ENCODE results near the gene PDE1A. TPM values are rescaled to one million over a fixed set of nuclear protein-coding genes. Genes with fewer than 3 reads are reported as not detected.

The PDE1A gene
- total and polyA plus RNA-seq, 2 donors (not counting 1 experiment from before 2014, with no cell fraction given): 0.07 TPM; not detected in 1

DNA sequence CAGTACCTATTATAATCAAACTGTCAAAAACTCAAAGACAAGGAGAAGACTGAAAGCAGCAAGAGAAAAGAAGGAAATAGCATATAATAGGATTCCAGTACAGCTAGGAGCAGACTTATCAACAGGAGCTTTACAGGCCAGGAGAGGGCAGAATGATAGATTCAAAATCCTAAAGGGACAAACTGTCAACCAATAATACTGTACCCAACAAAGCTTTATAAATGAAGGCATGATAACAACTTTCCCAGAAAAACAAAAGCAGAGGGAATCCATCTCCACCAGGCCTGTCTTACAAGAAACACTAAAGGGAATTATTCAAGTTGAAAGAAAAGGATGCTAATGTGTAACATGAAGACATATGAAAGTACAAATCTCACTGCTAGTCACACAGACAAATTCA lies 42.0 kb downstream of the PDE1A start:
- Histone ChIP-seq H3K27me3 (replicated peaks in 1 of 4; ENCODE audit: control extremely low read depth in 1 of 4, control insufficient read depth in 3 of 4, insufficient read depth in 4 of 4, low read length in 3 of 4) (no peaks in the 10 kb centered on the region), H3K9ac (ENCODE audit: low read length) (no peak overlapping the region), H3K36me3 (replicated peaks in 1 of 2; ENCODE audit: control extremely low read depth in 1 of 2, control insufficient read depth in 1 of 2, extremely low read depth in 1 of 2, insufficient read depth in 2 of 2, low read length in 1 of 2) (no peaks in the 10 kb centered on the region), H3K4me3 (ENCODE audit: control extremely low read depth in 1 of 5, extremely low read depth in 1 of 5, insufficient read depth in 1 of 5, low read depth in 2 of 5, low read length in 4 of 5) (no peak overlapping the region), H4K20me1 (ENCODE audit: control insufficient read depth, insufficient read depth, low read length, poor library complexity, severe bottlenecking) (no peaks in the 10 kb centered on the region), H2AFZ (ENCODE audit: insufficient read depth, low read depth, low read length, poor library complexity, severe bottlenecking) (no peak overlapping the region), H3K4me2 (replicated peaks; ENCODE audit: low read depth, low read length, poor library complexity, severe bottlenecking) (no peak overlapping the region), H3K27ac (ENCODE audit: low read length in 2 of 2) (no peak overlapping the region), H3K79me2 (ENCODE audit: control insufficient read depth, insufficient read depth, low read length) (no peaks in the 10 kb centered on the region), H3K9me3 (ENCODE audit: control extremely low read depth in 1 of 3, control insufficient read depth in 2 of 3, insufficient read depth in 1 of 3, low read length in 2 of 3) (peaks cover 0 to 18% (median 11%) of the 10 kb centered on the region in 3 donors), H3K4me1 (ENCODE audit: control insufficient read depth in 2 of 2, insufficient read depth in 2 of 2, low read length in 2 of 2) (no peaks in the 10 kb centered on the region)
- Mint-ChIP-seq H3K4me1 (no peaks in the 10 kb centered on the region), H3K27me3 (no peaks in the 10 kb centered on the region), H3K9me3 (ENCODE audit: insufficient read depth) (peaks cover 3% of the 10 kb centered on the region), H3K4me3 (no peak overlapping the region), H3K27ac (no peak overlapping the region)
- ATAC-seq (ENCODE audit: low read depth): no peak
- ChIA-PET POLR2A (no interaction called here), CTCF (no interaction called here)
- TF ChIP-seq, protein P1, sequence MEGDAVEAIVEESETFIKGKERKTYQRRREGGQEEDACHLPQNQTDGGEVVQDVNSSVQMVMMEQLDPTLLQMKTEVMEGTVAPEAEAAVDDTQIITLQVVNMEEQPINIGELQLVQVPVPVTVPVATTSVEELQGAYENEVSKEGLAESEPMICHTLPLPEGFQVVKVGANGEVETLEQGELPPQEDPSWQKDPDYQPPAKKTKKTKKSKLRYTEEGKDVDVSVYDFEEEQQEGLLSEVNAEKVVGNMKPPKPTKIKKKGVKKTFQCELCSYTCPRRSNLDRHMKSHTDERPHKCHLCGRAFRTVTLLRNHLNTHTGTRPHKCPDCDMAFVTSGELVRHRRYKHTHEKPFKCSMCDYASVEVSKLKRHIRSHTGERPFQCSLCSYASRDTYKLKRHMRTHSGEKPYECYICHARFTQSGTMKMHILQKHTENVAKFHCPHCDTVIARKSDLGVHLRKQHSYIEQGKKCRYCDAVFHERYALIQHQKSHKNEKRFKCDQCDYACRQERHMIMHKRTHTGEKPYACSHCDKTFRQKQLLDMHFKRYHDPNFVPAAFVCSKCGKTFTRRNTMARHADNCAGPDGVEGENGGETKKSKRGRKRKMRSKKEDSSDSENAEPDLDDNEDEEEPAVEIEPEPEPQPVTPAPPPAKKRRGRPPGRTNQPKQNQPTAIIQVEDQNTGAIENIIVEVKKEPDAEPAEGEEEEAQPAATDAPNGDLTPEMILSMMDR (IDR thresholded peaks at IDR 0.05): no peak
- TF ChIP-seq EZH2 (IDR thresholded peaks at IDR 0.05; ENCODE audit: borderline replicate concordance, insufficient read depth, low read depth, low read length, poor library complexity, severe bottlenecking): no peak
- intact Hi-C loops (cut with micrococcal nuclease): no loop called here
- DNase-seq: no peak

DNA sequence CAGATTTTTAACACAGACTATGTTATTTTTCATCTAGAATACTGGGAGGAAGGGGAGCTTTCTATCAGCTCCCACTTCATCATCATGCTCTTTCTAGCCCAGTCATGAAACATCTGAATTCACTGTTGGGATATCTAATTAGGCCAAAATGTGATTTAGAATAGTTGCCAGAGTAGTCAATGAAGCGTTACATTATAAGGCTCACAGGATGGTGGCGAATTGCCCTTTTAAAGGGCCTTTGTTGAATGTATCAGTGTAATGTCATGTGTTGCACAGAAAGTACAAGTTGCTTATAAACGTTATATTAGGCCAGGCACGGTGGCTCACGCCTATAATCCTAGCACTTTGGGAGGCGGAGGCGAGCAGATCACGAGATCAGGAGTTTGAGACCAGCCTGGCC lies 45.6 kb downstream of the PDE1A start:
- Histone ChIP-seq H3K79me2 (ENCODE audit: control insufficient read depth, insufficient read depth, low read length) (no peaks in the 10 kb centered on the region), H3K4me1 (ENCODE audit: control insufficient read depth in 2 of 2, insufficient read depth in 2 of 2, low read length in 2 of 2) (no peaks in the 10 kb centered on the region), H2AFZ (ENCODE audit: insufficient read depth, low read depth, low read length, poor library complexity, severe bottlenecking) (no peak overlapping the region), H3K9me3 (ENCODE audit: control extremely low read depth in 1 of 3, control insufficient read depth in 2 of 3, insufficient read depth in 1 of 3, low read length in 2 of 3) (peaks cover 0 to 17% (median 11%) of the 10 kb centered on the region in 3 donors), H3K27me3 (replicated peaks in 1 of 4; ENCODE audit: control extremely low read depth in 1 of 4, control insufficient read depth in 3 of 4, insufficient read depth in 4 of 4, low read length in 3 of 4) (no peaks in the 10 kb centered on the region), H3K36me3 (replicated peaks in 1 of 2; ENCODE audit: control extremely low read depth in 1 of 2, control insufficient read depth in 1 of 2, extremely low read depth in 1 of 2, insufficient read depth in 2 of 2, low read length in 1 of 2) (no peaks in the 10 kb centered on the region), H3K27ac (ENCODE audit: low read length in 2 of 2) (no peak overlapping the region), H3K9ac (ENCODE audit: low read length) (no peak overlapping the region), H3K4me3 (ENCODE audit: control extremely low read depth in 1 of 5, extremely low read depth in 1 of 5, insufficient read depth in 1 of 5, low read depth in 2 of 5, low read length in 4 of 5) (no peak overlapping the region), H4K20me1 (ENCODE audit: control insufficient read depth, insufficient read depth, low read length, poor library complexity, severe bottlenecking) (no peaks in the 10 kb centered on the region), H3K4me2 (replicated peaks; ENCODE audit: low read depth, low read length, poor library complexity, severe bottlenecking) (no peak overlapping the region)
- DNase-seq (no peak), ATAC-seq (ENCODE audit: low read depth) (no peak)
- ChIA-PET CTCF (interaction anchor here (0.7 kb wide), 1 partner anchor 109 kb away, joined by 3 read pairs; no protein-coding TSS in a partner anchor), POLR2A (no interaction called here)
- no peak overlapping the region for H3K27ac Mint-ChIP-seq
- H3K4me3 Mint-ChIP-seq: no peak overlapping the region
- no peaks in the 10 kb centered on the region for H3K27me3 Mint-ChIP-seq
- no peaks in the 10 kb centered on the region for H3K4me1 Mint-ChIP-seq
- H3K9me3 Mint-ChIP-seq (ENCODE audit: insufficient read depth): peaks cover 6% of the 10 kb centered on the region
- intact Hi-C loops (cut with micrococcal nuclease): no loop called here
- TF ChIP-seq EZH2 (IDR thresholded peaks at IDR 0.05; ENCODE audit: borderline replicate concordance, insufficient read depth, low read depth, low read length, poor library complexity, severe bottlenecking): no peak
- TF ChIP-seq, protein P1 (IDR thresholded peaks at IDR 0.05): no peak
- WGBS (ENCODE audit: insufficient coverage): 93% methylated on average over 8 of the region's 8 CpGs

Data from B cell (primary cell).